Endothelial cell of umbilical vein (primary cell): ENCODE measurements around the gene GAB2.

ENCODE experiments used
- CTCF ChIP-seq, 2 donors: IDR thresholded peaks; 1 replicate in 1 of 2; 2 replicates in 1 of 2; pipeline ENCODE4 v1.5.1; 2011; ENCODE audit warnings: low read length in 2 of 2, mild to moderate bottlenecking in 2 of 2, moderate library complexity in 2 of 2, control low read depth in 1 of 2, inconsistent platforms in 1 of 2, low read depth in 1 of 2; ENCODE audit not compliant: insufficient read depth in 1 of 2; ENCODE audit errors: extremely low read depth in 1 of 2
- EZH2 ChIP-seq: IDR thresholded peaks from 2 replicates; pipeline ENCODE4 v1.6.1; 2012; ENCODE audit warnings: borderline replicate concordance, low read depth, mild to moderate bottlenecking, moderate library complexity, low read length, inconsistent platforms; ENCODE audit not compliant: severe bottlenecking
- FOS ChIP-seq: IDR thresholded peaks from 2 replicates; pipeline ENCODE4 v1.6.1; 2011; ENCODE audit warnings: mild to moderate bottlenecking, low read length, moderate library complexity, borderline replicate concordance; ENCODE audit not compliant: insufficient read depth
- GATA2 ChIP-seq: IDR thresholded peaks from 2 replicates; pipeline ENCODE4 v1.7.0; 2011; ENCODE audit warnings: low read depth, mild to moderate bottlenecking, moderate library complexity, mixed read lengths, low read length; ENCODE audit not compliant: insufficient read length, insufficient read depth
- JUN ChIP-seq: IDR thresholded peaks from 2 replicates; pipeline ENCODE4 v1.6.1; 2011; ENCODE audit warnings: borderline replicate concordance, low read depth; ENCODE audit not compliant: insufficient read length, insufficient read depth
- MYC ChIP-seq: IDR thresholded peaks from one replicate; pipeline ENCODE4 v1.6.1; 2011; ENCODE audit warnings: mild to moderate bottlenecking, low read depth, low read length
- POLR2A ChIP-seq: IDR thresholded peaks from 2 replicates; pipeline ENCODE4 v1.6.1; 2012; ENCODE audit warnings: low read depth, mild to moderate bottlenecking, control low read depth, low read length
- POLR2AphosphoS5 ChIP-seq: IDR thresholded peaks from 2 replicates; pipeline ENCODE4 v1.6.1; 2012; ENCODE audit warnings: low read depth, mild to moderate bottlenecking, control low read depth, low read length, moderate library complexity; ENCODE audit not compliant: insufficient read depth
- TF ChIP-seq, protein P1 (sequence below): IDR thresholded peaks from 2 replicates; pipeline ENCODE4 v1.6.1; 2011; ENCODE audit not compliant: insufficient read depth, insufficient read length

DNA sequence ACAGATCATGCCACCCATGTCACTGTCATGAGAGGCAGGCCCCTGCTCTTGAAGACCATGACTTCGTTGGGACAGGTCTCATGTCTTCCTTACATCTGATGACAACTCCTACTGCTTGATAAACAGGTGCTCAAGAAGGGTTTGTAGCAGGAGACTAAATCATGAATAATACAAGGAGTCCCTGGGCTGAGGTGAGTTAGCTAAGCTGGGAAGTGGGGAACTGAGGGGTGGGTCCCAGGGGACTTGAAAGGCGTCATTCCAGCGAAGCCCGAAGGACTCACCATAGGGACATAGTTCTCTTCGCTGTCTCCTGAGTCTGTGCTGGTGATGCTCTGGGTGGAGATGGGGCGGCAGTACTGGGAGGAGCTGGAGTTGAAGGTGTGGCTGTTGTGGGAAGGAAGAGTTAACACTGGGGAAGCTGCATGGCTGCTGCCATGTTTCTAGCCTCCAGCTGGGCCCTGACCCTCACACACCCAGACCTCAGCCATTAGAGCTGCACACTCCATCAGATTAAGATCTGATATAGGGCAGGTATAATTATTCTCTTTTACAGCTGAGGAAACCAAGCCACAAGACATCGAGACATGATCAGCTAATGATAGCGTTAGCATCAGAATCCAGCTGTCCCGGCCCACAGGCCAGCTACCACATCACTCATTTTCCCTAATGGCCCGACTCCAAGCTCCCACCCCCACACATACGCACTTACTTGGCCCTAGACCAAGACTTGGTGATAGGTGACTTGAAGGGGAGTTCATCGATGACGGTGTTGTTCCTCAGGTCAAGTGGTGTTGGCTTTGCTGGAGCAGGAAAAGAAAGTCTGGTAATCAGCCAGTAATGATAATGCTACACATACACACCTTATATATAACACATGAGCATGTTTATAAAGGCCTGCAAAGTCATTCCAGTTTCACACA, 196.0 kb downstream of the GAB2 start:
- no peak for TF ChIP-seq CTCF (IDR thresholded peaks at IDR 0.05; ENCODE audit: extremely low read depth in 1 of 2, insufficient read depth in 1 of 2, low read depth in 1 of 2, low read length in 2 of 2)
- no peak for TF ChIP-seq POLR2A
- no peak for TF ChIP-seq EZH2
- no peak for TF ChIP-seq POLR2AphosphoS5
- no peak for TF ChIP-seq MYC
- TF ChIP-seq, protein P1, sequence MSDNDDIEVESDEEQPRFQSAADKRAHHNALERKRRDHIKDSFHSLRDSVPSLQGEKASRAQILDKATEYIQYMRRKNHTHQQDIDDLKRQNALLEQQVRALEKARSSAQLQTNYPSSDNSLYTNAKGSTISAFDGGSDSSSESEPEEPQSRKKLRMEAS = no peak
- no peak for TF ChIP-seq JUN
- no peak for TF ChIP-seq FOS
- TF ChIP-seq GATA2 = no peak
